ENCODE measurements around the gene ZNF554. TPM values are rescaled to one million over a fixed set of nuclear protein-coding genes. Genes with fewer than 3 reads are reported as not detected.
A peak's percentile ranks its signal among the peaks of the same experiment; 100 is the strongest.
"Not testable (repeated sequence)": the region's sequence is repeated elsewhere in the genome, so short reads cannot be mapped to it uniquely, and the experiment has no call there.

Gene ZNF554
- total RNA-seq, 1 donor from 2014 or later: 2.8 TPM

GRCh38 chr19:2806736-2807378, 12.8 kb upstream of the ZNF554 start:
- no peak for ATAC-seq

DNA sequence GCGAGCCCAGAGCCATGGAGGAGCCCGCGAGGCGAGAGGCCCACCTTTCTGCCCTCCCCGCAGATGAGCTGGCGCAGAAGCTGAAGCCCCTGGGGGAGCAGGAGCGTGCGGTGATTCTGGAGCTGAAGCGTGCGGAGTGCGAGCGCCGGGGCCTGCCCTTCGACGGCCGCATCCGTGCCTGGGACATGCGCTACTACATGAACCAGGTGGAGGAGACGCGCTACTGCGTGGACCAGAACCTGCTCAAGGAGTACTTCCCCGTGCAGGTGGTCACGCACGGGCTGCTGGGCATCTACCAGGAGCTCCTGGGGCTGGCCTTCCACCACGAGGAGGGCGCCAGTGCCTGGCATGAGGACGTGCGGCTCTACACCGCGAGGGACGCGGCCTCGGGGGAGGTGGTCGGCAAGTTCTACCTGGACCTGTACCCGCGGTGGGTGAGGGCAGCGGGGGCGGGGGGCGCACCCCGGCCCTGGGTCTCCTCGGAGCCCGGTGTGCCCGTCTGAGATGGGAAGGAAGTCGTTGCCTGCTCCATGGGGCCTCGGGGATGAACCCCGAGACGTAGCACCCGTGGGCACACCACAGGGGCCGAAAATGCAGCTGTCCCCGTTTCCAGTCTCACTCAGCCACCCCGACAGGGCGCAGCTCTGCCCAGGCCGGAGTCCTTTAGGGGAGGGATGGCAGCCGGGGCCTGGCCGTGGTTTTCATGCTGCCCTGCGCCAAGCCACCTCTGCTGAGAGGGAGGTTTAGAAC, 12.1 kb upstream of the ZNF554 start:
- no peak for ATAC-seq
- DNase-seq (ENCODE audit: low spot score): no peak

More at GRCh38 chr19:2806736-2807378, 12.8 kb upstream of the ZNF554 start:
- DNase-seq (ENCODE audit: low spot score): no peak

DNA sequence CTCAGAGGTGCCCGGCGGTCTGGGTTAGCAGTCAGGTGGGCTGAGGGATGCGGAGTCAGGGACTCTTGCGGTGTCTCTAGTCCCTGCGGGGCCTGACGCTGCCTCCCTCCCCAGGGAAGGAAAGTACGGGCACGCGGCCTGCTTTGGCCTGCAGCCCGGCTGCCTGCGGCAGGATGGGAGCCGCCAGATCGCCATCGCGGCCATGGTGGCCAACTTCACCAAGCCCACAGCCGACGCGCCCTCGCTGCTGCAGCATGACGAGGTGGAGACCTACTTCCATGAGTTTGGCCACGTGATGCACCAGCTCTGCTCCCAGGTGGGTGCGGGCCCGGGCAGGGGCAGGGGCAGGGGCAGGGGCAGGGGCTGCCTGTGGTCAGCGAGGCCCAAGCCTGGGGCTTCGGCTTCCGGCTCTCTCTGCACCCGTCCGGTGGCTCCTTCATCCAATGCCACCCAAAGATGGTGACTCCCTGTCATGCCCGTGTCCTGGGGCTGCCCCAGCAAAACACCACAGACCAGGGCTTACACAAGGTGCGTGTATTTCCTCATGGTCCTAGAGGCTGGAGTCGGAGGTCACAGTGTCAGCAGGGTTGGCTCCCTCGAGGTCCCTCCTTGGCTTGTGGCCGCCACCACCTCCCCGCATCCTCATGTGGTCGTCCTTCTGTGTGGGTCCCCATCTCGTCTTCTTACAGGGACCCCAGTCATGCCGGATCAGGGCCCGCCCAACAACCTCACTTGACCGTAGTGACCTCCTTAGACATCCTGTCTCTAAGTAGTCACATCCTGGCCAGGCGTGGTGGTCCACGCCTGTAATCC, 11.3 kb upstream of the ZNF554 start:
- no peak for ATAC-seq
- no peak for DNase-seq (ENCODE audit: low spot score)

GRCh38 chr19:2809387-2810140, 10.1 kb upstream of the ZNF554 start:
- ATAC-seq (no peak), DNase-seq (ENCODE audit: low spot score) (no peak)

GRCh38 chr19:2810141-2811091, 9.3 kb upstream of the ZNF554 start:
- DNase-seq (ENCODE audit: low spot score) (no peak), ATAC-seq (no peak)

- ATAC-seq (peak; percentile 80), DNase-seq (ENCODE audit: low spot score) (peak; percentile 87)
These were observed 8.4 kb upstream of the ZNF554 start for GRCh38 chr19:2811221-2811722.

- DNase-seq (ENCODE audit: low spot score) (peak; percentile 68), ATAC-seq (peak; percentile 54)
These were observed 7.8 kb upstream of the ZNF554 start for GRCh38 chr19:2811735-2812413.

DNA sequence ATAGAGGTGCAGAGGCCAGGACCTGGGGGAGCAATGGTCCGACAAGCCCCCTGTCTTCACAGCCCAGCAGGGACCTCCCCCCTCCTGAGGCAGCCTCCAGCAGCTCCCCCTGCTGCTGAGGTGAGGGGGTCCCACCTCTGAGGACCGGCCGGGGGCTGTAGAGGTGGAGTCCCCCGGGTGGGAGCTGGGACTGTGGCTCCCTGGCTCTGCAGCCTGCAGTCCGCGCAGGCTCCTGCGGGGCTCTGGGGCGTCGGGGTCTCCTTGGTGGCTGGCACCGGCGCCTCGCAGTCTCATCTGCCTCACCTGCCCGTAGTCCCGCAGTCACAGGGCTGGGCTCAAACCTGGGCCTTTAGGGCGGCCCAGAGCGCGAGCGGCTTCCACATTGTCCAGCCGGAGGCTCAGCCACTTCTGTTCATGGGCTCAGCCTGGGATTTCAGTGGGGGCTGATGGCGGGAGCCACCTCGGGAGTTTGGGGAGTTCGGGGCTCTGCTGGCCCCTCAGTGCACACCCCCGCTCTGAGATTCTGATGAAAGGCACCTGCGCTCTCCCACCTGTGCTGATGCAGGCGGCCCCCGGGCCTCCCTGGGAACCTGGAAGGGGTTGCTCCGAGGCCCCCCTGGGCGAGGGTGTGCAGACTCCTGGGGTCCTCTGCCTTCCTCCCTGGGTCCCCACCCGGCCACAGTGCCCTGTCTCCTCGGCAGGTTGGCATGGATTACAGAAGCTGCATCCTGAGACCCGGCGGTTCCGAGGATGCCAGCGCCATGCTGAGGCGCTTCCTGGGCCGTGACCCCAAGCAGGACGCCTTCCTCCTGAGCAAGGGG, 7.0 kb upstream of the ZNF554 start:
- DNase-seq (ENCODE audit: low spot score): no peak
- no peak for ATAC-seq

DNA sequence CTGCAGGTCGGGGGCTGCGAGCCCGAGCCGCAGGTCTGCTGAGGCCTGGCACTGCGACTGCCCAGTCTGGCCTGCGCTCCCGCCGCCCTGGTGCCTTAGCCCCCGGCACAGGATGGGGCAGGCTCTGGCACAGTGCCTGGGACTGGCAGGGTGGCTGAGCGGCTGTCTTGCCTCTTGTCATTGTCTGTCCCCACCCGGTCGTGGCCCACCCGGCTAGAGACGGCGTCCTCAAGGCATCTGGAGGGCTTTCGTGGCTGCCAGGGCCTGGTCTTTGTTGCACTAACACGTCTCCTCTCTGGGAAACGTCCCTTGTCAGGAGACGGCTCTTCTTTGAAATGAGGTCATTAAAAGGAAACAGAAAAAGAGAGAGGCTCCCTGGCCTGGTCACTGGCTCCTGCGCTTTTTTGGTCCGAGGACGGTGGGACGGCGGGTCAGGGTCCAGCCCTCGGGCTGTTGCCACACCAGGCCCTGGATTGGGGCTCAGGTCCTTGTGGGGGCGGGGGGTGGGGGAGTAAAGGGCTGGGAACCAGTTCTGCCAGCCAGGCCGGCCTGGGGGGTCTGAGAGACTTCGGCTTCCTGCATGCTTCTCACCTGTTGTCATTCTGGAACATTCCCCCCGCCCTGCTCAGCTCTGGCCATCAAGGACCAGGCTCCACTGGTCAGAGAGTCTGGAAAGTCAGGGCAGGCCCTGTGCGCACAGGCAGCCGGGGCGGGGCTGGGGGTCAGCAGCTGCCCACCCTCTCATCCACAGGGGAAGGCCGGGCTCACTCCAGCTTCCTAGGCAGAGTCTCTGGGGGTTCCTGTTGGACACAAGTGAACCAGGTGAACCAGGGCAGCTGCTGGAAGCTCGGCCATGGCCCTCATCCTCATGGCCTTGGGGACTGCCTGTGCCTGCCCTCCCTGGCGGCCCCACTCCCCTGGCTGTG, 6.2 kb upstream of the ZNF554 start:
- DNase-seq (ENCODE audit: low spot score): no peak
- ATAC-seq: no peak

GRCh38 chr19:2814426-2814825, 5.2 kb upstream of the ZNF554 start:
- no peak for DNase-seq (ENCODE audit: low spot score)
- no peak for ATAC-seq

DNA sequence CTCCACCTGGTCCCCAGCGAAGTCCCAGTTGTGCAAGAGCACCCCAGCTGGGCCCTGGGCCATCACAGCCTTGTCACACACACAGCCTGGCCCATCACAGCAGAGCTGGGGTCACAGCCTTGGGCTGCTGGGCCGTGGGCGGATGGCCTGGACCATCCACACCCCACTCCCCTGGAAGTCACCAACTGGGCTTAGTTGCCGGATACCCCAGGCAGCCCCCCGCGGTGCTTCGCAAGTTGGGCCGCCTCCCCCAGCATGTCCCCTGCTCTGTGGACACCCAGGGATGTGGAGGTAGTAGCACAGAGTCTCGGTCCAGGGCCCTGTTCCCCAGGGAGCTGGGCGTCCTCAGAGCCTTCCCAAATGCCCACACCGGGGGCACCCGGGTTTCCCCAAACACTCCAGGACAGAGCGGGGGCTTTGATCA, 4.5 kb upstream of the ZNF554 start:
- ATAC-seq (no peak), DNase-seq (ENCODE audit: low spot score) (no peak)

DNA sequence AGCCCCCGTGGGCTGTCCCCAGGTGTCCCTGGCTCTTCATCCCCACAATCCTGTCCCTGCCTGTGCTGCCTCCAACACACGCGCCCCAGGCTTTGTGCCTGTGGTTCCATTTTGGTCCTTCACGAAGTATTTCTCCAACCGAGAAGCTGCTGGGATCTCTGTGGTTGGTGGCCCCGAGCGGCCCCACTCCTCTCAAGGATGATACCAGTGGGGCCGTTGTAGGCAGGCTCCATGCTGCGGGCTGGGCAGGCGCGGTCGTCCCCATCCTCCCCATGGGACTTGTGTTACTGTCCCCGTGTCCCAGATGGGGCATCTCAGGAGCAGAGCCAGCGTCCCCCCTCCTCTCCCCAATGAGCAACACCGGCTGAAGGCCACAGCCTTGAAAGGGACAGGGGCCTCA, 3.7 kb upstream of the ZNF554 start:
- no peak for DNase-seq (ENCODE audit: low spot score)
- ATAC-seq: no peak

DNA sequence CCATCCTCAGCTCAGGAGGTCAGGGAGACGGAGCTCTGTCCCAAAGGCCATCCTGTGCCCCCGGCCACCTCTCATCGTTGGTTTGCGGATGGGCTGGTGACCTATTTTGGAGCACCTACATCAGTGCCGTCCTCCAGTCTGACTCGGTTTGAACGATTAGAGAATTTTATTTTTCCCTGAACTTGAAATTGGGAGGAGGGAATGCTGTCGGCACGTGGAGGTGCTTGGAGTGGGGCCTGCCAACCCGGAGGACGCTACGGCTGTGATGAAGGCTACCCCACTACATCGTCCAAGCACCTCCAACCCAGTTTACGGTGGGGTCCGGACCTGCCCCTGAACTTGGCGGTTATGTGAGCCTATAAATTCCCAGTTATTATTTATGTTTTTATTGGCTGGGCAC, 3.0 kb upstream of the ZNF554 start:
- no peak for DNase-seq (ENCODE audit: low spot score)
- no peak for ATAC-seq

- not testable (repeated sequence) for ATAC-seq; DNase-seq (ENCODE audit: low spot score)
These were observed 2.3 kb upstream of the ZNF554 start for GRCh38 chr19:2817237-2817829.

DNA sequence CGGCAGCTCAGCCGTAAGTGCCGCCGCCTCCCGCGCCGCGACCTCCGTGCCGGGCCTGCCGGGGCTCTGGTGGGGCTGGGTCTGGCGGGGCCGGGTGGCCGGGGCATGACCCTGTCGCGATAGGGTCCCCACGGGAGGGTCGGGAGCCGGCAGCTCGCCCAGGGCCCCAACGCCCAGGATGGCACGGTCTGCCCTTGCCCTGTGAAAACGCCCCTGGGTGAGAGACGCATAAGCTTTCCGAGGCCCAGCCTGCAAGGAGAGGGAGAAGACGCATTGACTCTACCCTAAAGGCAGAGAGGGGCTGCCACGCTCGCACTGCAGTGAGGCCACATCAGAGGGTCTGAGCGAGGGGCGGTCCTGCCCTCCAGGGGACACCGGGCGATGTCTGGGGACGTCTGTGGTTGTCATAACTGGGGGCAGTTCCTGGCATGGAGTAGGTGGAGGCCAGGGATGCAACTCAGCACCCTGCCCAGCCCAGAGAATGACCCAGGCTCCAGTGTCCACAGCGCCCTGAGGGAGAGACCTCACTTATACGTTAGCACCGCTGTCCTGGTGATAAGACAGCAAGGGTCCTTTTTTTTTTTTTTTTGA, 539 bp downstream of the ZNF554 start:
- DNase-seq (ENCODE audit: low spot score): no peak
- ATAC-seq: peak; percentile 16

- no peak for ATAC-seq
- no peak for DNase-seq (ENCODE audit: low spot score)
These were observed 3.2 kb downstream of the ZNF554 start for GRCh38 chr19:2822846-2823245.
